Fibroblast of villous mesenchyme (primary cell): Measurements from ENCODE around the gene FOLR1. TPM values are rescaled to one million over a fixed set of nuclear protein-coding genes. Genes with fewer than 3 reads are reported as not detected.
"Not testable (repeated sequence)": the region's sequence is repeated elsewhere in the genome, so short reads cannot be mapped to it uniquely, and the experiment has no call there.

Experiments
- DNase-seq: peaks from one replicate; pipeline ENCODE4 v3.0.0-alpha.2; 2010; ENCODE audit warnings: low read depth
- H3K4me3 ChIP-seq: 2 replicates; pipeline ENCODE4 v1.5.1; 2011; ENCODE audit warnings: low read depth, mild to moderate bottlenecking, low read length
- total RNA-seq: library from RNA; depleted of rRNA; stranded (reverse); fragments of >200 nt; gene quantifications from 2 replicates; pipeline ENCODE4 v1.2.3, GENCODE V29; 2012
- TF ChIP-seq, protein P1 (sequence below): IDR thresholded peaks from 2 replicates; pipeline ENCODE4 v1.5.1; 2012; ENCODE audit warnings: low read depth, mild to moderate bottlenecking, low read length; ENCODE audit not compliant: insufficient read depth

Gene FOLR1
- total RNA-seq, 1 donor = not detected

DNA sequence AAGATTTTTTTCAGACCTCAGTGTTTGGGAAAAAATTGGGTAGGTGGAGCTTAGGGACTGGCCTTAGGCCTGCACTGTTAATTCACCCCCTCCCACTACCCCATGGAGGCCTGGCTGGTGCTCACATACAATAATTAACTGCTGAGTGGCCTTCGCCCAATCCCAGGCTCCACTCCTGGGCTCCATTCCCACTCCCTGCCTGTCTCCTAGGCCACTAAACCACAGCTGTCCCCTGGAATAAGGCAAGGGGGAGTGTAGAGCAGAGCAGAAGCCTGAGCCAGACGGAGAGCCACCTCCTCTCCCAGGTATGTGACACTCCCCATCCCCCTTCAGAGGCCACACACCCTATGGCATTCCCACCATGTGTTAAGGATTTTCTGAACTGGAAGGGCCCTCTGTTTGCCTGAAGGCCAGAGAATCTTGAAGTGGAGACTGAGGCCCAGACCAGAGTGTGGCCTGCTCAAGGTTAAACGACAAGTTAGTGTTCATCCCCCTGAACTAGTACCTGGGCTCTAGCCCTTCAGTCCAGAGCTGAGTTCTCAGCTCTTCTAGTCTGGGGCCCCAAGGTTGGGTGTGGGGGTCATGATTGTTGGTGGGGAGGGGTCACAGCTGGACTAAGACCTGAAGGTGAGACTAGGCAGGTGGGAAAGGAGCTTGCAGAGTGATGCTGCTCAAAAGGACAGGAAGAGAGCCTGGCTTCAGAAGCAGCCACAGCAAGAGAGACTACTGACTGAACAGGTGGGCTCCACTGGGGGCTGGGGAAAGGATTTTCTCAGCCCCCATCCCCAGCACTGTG is 2.3 kb upstream of the FOLR1 start:
- no peak for DNase-seq
- no peak overlapping the region for H3K4me3 ChIP-seq
- TF ChIP-seq, protein P1, sequence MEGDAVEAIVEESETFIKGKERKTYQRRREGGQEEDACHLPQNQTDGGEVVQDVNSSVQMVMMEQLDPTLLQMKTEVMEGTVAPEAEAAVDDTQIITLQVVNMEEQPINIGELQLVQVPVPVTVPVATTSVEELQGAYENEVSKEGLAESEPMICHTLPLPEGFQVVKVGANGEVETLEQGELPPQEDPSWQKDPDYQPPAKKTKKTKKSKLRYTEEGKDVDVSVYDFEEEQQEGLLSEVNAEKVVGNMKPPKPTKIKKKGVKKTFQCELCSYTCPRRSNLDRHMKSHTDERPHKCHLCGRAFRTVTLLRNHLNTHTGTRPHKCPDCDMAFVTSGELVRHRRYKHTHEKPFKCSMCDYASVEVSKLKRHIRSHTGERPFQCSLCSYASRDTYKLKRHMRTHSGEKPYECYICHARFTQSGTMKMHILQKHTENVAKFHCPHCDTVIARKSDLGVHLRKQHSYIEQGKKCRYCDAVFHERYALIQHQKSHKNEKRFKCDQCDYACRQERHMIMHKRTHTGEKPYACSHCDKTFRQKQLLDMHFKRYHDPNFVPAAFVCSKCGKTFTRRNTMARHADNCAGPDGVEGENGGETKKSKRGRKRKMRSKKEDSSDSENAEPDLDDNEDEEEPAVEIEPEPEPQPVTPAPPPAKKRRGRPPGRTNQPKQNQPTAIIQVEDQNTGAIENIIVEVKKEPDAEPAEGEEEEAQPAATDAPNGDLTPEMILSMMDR = no peak

DNA sequence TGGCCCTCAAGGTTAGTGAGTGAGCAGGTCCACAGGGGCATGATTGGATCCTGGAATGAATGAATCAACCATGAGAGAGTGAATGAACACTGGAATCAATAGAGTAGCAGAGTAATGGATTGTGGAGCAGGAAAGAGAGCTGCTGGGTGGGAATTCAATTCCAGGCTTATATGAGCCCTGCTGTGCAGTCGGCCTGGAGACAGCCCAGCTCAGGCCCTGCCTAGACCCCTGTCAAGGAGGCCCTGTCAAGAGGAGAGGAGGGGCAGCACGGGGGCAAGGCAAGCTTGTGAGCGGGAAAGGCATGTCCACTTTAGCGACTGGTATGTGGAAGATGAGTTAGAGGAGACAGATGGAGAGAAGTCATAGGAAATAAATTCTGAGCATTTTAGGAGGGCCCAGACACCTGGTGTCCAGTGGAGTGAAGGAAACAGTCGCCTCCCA is 1.3 kb upstream of the FOLR1 start:
- no peak overlapping the region for H3K4me3 ChIP-seq
- no peak for DNase-seq
- TF ChIP-seq, protein P1 = no peak

DNA sequence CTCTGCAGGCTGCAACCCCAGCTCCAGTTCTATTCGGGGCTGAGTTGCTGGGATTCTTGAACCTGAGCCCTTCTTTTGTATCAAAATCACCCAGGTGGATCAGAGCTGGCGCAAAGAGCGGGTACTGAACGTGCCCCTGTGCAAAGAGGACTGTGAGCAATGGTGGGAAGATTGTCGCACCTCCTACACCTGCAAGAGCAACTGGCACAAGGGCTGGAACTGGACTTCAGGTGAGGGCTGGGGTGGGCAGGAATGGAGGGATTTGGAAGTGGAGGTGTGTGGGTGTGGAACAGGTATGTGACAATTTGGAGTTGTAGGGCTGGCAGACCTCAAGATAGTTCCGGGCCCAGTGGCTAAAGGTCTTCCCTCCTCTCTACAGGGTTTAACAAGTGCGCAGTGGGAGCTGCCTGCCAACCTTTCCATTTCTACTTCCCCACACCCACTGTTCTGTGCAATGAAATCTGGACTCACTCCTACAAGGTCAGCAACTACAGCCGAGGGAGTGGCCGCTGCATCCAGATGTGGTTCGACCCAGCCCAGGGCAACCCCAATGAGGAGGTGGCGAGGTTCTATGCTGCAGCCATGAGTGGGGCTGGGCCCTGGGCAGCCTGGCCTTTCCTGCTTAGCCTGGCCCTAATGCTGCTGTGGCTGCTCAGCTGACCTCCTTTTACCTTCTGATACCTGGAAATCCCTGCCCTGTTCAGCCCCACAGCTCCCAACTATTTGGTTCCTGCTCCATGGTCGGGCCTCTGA is 3.8 kb downstream of the FOLR1 start:
- TF ChIP-seq, protein P1 = no peak

DNA sequence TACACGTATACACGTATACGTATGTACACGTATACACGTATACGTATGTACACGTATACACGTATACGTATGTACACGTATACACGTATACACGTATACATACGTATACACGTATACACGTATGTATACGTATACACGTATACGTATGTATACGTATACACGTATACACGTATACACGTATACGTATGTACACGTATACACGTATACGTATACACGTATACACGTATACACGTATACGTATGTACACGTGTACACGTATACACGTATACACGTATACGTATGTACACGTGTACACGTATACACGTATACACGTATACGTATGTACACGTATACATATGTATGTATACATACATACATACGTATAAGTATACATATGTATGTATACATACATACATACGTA is 9.5 kb downstream of the FOLR1 start:
- H3K4me3 ChIP-seq, DNase-seq: not testable (repeated sequence)

More for the DNA sequence above, 3.8 kb downstream of the FOLR1 start:
- H3K4me3 ChIP-seq = no peak overlapping the region
- DNase-seq = no peak

DNA sequence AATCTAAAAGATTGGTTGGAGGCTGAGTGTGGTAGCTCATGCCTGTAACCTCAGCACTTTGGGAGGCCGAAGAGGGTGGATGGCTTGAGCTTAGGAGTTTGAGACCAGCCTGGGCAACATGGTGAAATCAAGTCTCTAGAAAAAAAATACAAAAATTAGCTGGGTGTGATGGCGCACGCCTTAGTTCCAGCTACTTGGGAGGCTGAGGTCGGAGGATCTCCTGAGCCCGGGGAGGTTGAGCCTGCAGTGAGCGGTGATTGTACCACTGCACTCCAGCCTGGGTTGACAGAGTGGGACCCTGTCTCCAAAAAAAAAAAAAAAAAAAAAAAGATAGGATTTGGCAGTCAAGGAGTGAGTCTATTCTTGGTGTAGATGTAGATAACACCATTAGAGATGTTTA is 10.6 kb downstream of the FOLR1 start:
- no peak overlapping the region for H3K4me3 ChIP-seq
- no peak for DNase-seq

DNA sequence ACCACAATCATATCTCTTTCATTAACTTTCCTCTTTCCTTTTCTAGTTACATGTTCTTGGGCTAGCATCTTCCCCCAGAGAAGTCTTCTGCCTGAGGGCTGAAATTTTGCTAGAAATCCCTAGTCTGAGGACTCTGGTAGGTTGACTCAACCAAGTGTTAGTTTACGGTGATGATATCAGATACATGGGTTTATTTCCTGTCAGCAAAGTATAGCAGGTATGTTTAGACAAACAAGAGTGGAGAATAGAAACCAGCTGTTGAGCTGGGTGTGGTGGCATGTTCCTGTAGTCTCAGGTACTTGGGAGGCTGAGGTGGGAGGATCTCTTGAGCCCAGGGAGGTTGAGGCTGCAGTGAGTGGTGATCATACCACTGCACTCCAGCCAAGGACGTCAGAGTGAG is 11.2 kb downstream of the FOLR1 start:
- no peak for DNase-seq
- TF ChIP-seq, protein P1 = no peak
- H3K4me3 ChIP-seq = no peak overlapping the region

More for the DNA sequence above, 10.6 kb downstream of the FOLR1 start:
- TF ChIP-seq, protein P1 = no peak

DNA sequence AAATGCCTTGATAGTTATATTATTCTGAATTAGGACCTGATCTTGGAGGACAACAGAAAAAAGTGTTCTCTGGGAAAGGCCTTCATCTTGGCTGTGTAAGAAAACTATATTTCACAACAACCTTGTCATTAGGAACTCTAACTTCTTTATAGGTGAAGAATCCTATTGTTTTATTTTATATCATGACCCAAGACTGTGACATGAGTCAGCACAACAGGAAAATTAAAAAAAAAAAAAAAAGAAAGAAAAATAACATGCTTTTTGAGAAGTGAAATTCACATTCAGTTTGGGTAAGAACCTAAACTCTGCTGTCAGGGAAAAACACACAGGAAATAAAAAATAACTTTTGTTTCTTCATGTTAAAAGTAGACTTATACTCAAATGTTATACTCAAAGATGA is 12.9 kb downstream of the FOLR1 start:
- no peak overlapping the region for H3K4me3 ChIP-seq
- DNase-seq = no peak
- TF ChIP-seq, protein P1 = no peak

DNA sequence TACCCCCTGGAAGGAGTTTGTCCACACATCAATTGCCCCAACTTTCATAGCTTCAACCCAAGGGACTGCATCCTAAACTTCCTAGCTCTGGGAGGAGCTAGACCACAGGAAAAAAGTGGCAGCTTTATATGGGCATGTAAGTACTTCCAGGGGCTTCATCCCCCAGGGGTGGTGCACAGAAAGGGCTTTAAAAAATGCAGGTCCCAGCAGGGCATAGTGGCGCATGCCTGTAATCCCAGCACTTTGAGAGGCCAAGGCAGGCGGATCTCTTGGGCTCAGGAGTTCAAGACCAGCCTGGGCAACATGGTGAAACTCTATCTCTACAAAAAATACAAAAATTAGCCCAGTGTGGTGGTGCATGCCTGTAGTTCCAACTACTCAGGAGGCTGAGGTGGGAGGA is 14.9 kb downstream of the FOLR1 start:
- DNase-seq, H3K4me3 ChIP-seq: not testable (repeated sequence)
